H9 (cell line): ENCODE results near the gene MXD4. TPM values are rescaled to one million over a fixed set of nuclear protein-coding genes. Genes with fewer than 3 reads are reported as not detected.

ENCODE experiments used
- DNase-seq: peaks from one replicate; pipeline ENCODE4 v3.0.0-alpha.2; 2017
- H2AFZ ChIP-seq: one replicate; pipeline ENCODE4 v1.6.1; 2013; ENCODE audit warnings: mild to moderate bottlenecking, low read length, control low read depth, moderate library complexity
- H2AK5ac ChIP-seq: 2 replicates; pipeline ENCODE4 v1.6.1; 2013; ENCODE audit warnings: low read length, control low read depth, mixed read lengths; ENCODE audit not compliant: insufficient read length
- H2BK120ac ChIP-seq: one replicate; pipeline ENCODE4 v1.6.1; 2013; ENCODE audit warnings: low read depth, mild to moderate bottlenecking, low read length, control low read depth, inconsistent platforms; ENCODE audit not compliant: poor library complexity, severe bottlenecking
- H2BK12ac ChIP-seq: 2 replicates; pipeline ENCODE4 v1.6.1; 2013; ENCODE audit warnings: low read length, control low read depth, mixed read lengths, low read depth; ENCODE audit not compliant: insufficient read length
- H2BK15ac ChIP-seq: 2 replicates; pipeline ENCODE4 v1.6.1; 2013; ENCODE audit warnings: low read depth, low read length, control low read depth
- H2BK20ac ChIP-seq: one replicate; pipeline ENCODE4 v1.6.1; 2013; ENCODE audit warnings: low read depth, mild to moderate bottlenecking, low read length, control low read depth, inconsistent platforms; ENCODE audit not compliant: poor library complexity, severe bottlenecking
- H2BK5ac ChIP-seq: 2 replicates; pipeline ENCODE4 v1.6.1; 2013; ENCODE audit warnings: low read length, control low read depth, mixed read lengths; ENCODE audit not compliant: insufficient read length
- H3K14ac ChIP-seq: 2 replicates; pipeline ENCODE4 v1.6.1; 2013; ENCODE audit warnings: low read length, control low read depth; ENCODE audit not compliant: insufficient read depth
- H3K18ac ChIP-seq: 2 replicates; pipeline ENCODE4 v1.6.1; 2013; ENCODE audit warnings: low read depth, mild to moderate bottlenecking, mixed read lengths, low read length, control low read depth; ENCODE audit not compliant: insufficient read length
- H3K23ac ChIP-seq: 2 replicates; pipeline ENCODE4 v1.6.1; 2013; ENCODE audit warnings: low read length, control low read depth, mixed read lengths, low read depth; ENCODE audit not compliant: insufficient read length
- H3K23me2 ChIP-seq: 2 replicates; pipeline ENCODE4 v1.6.1; 2013; ENCODE audit warnings: low read depth, mild to moderate bottlenecking, mixed read lengths, low read length, control low read depth; ENCODE audit not compliant: insufficient read length, poor library complexity, severe bottlenecking
- H3K27ac ChIP-seq: 2 replicates; pipeline ENCODE4 v1.5.1; 2013; ENCODE audit warnings: low read length, control low read depth, mixed read lengths, low read depth; ENCODE audit not compliant: insufficient read length
- H3K27me3 ChIP-seq: 2 replicates; pipeline ENCODE4 v1.6.1; 2013; ENCODE audit warnings: low read length, control low read depth, inconsistent platforms; ENCODE audit not compliant: insufficient read depth
- H3K4ac ChIP-seq: 2 replicates; pipeline ENCODE4 v1.6.1; 2013; ENCODE audit warnings: low read depth, mild to moderate bottlenecking, control low read depth, inconsistent platforms, low read length, moderate library complexity
- H3K4me1 ChIP-seq: 2 replicates; pipeline ENCODE4 v1.6.1; 2013; ENCODE audit warnings: low read length, control low read depth, inconsistent platforms; ENCODE audit not compliant: insufficient read depth
- H3K4me2 ChIP-seq: 2 replicates; pipeline ENCODE4 v1.6.1; 2013; ENCODE audit warnings: low read length, control low read depth, mixed read lengths; ENCODE audit not compliant: insufficient read length, insufficient read depth
- H3K56ac ChIP-seq: 2 replicates; pipeline ENCODE4 v1.6.1; 2013; ENCODE audit warnings: low read depth, mild to moderate bottlenecking, mixed read lengths, low read length, control low read depth; ENCODE audit not compliant: insufficient read length
- H3K79me1 ChIP-seq: 2 replicates; pipeline ENCODE4 v1.6.1; 2013; ENCODE audit warnings: low read depth, mild to moderate bottlenecking, moderate library complexity, low read length, control low read depth, inconsistent platforms; ENCODE audit not compliant: insufficient read depth, poor library complexity, severe bottlenecking
- H3K79me2 ChIP-seq: 2 replicates; pipeline ENCODE4 v1.6.1; 2013; ENCODE audit warnings: low read length, control low read depth, inconsistent platforms; ENCODE audit not compliant: insufficient read depth
- H3K9ac ChIP-seq: 2 replicates; pipeline ENCODE4 v1.6.1; 2013; ENCODE audit warnings: low read length, control low read depth, mixed read lengths; ENCODE audit not compliant: insufficient read length; ENCODE audit errors: extremely low read depth
- H3K9me3 ChIP-seq: one replicate; pipeline ENCODE4 v1.6.1; 2013; ENCODE audit warnings: low read depth, low read length, inconsistent platforms; ENCODE audit not compliant: control insufficient read depth
- H3T11ph ChIP-seq: one replicate; pipeline ENCODE4 v1.6.1; 2013; ENCODE audit warnings: mild to moderate bottlenecking, low read length, control low read depth, inconsistent platforms
- H4K20me1 ChIP-seq: one replicate; pipeline ENCODE4 v1.6.1; 2013; ENCODE audit not compliant: control insufficient read depth, insufficient read length, insufficient read depth
- H4K5ac ChIP-seq: 2 replicates; pipeline ENCODE4 v1.6.1; 2013; ENCODE audit warnings: low read depth, mild to moderate bottlenecking, mixed read lengths, low read length, control low read depth; ENCODE audit not compliant: insufficient read length
- H4K8ac ChIP-seq: replicated peaks from 2 replicates; pipeline ENCODE4 v1.6.1; 2013; ENCODE audit warnings: low read length, control low read depth, mixed read lengths, low read depth; ENCODE audit not compliant: insufficient read length
- H4K91ac ChIP-seq: 2 replicates; pipeline ENCODE4 v1.6.1; 2013; ENCODE audit warnings: low read depth, mild to moderate bottlenecking, moderate library complexity, mixed read lengths, low read length, control low read depth; ENCODE audit not compliant: insufficient read length
- H3K27ac Mint-ChIP-seq, 3 experiments: 2 replicates in 2 of 3; 3 replicates in 1 of 3; pipeline ENCODE4 v1.8.0; 2020 to 2021; ENCODE audit warnings: mixed read lengths in 3 of 3, mild to moderate bottlenecking in 1 of 3, moderate library complexity in 1 of 3
- H3K27me3 Mint-ChIP-seq: 2 replicates; pipeline ENCODE4 v1.8.0; 2021; ENCODE audit warnings: low read depth, mild to moderate bottlenecking, moderate library complexity, mixed read lengths
- H3K36me3 Mint-ChIP-seq, 3 experiments: 2 replicates in 2 of 3; 3 replicates in 1 of 3; pipeline ENCODE4 v1.8.0; 2020 to 2021; ENCODE audit warnings: low read depth in 3 of 3, mixed read lengths in 3 of 3; ENCODE audit not compliant: insufficient read depth in 1 of 3
- H3K4me1 Mint-ChIP-seq, 2 experiments: 2 replicates each; pipeline ENCODE4 v1.8.0; 2020; ENCODE audit warnings: mixed read lengths in 2 of 2
- H3K4me3 Mint-ChIP-seq, 2 experiments: 2 replicates in 1 of 2; 3 replicates in 1 of 2; pipeline ENCODE4 v1.8.0; 2020 to 2021; ENCODE audit warnings: mild to moderate bottlenecking in 2 of 2, mixed read lengths in 2 of 2, moderate library complexity in 1 of 2
- H3K9me3 Mint-ChIP-seq, 2 experiments: 2 replicates in 1 of 2; 3 replicates in 1 of 2; pipeline ENCODE4 v1.8.0; 2020; ENCODE audit warnings: mild to moderate bottlenecking in 2 of 2, mixed read lengths in 2 of 2, moderate library complexity in 1 of 2
- CTCF ChIP-seq: fragments of 200-600 bp; sonication (generic); conservative IDR thresholded peaks from 3 replicates; pipeline ENCODE4 v1.8.0; 2021; ENCODE audit warnings: antibody characterized with exemption, mild to moderate bottlenecking
- WGBS: extraction: QIAGEN DNeasy Blood & Tissue Kit; methylation state at CpG from one replicate; pipeline ENCODE4 v1.1.7; 2013; ENCODE audit warnings: missing lambda C conversion rate, low lambda C conversion rate, mixed read lengths; ENCODE audit not compliant: insufficient read length; ENCODE audit errors: extremely low coverage; 5-methylcytosine and 5-hydroxymethylcytosine counted together
- total RNA-seq: library from RNA; stranded (reverse); gene quantifications from 2 replicates; pipeline ENCODE4 v1.2.1, GENCODE V29; 2021

The MXD4 gene
- total RNA-seq, 1 experiment from 2014 or later: 24.1 TPM

DNA sequence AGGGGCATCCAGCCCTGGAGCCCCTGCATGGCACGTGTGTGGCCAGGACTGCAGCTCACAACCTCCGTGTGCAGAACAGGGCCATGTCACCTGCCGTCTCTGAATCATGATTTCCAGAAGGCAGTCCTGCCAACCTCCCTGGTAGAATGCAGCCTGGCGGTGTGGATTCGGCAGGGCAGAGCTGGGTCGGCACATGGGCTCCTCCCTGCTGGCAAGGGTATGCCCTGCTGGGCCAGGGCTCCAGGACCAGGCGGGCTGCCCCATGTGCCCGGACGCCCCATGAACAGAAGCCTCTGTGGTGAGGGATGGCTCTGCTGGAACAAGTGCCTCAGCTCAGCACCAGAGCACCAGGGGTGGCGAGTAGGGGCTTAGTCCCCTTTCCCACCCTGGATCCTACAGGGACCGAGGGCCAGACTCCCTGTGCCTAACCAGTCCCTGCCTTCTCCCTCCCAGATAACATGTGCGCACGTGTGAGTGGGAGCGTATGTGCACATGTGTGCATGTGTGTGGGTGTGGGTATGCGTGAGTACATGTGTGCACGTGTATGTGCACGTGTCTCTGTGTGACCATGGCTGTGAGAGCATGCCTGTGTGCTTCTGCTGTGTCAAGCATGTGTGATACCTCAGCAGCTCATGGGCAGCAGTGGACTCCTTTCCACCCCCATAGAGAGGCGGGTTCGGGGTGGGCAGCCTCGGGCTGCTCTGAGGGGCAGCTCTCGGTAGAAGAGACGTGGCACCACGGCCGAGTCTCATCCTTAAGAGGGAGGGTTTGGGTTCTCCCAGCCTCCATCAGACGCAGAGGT, 10.3 kb upstream of the MXD4 start:
- peak overlapping the region in 1 of 3 experiments; percentile 79; a peak in 2 of 7 replicates for H3K27ac Mint-ChIP-seq
- TF ChIP-seq CTCF: no peak
- H4K91ac ChIP-seq: no peak overlapping the region

More for the DNA sequence above, 10.3 kb upstream of the MXD4 start:
- Histone ChIP-seq H3K4ac (no peak overlapping the region), H3K23me2 (no peaks in the 10 kb centered on the region), H3K23ac (no peak overlapping the region), H3T11ph (no peak overlapping the region), H3K14ac (peak overlapping the region; percentile 16; the same call in 1 of the 2 replicates), H3K56ac (no peak overlapping the region), H3K9ac (no peak overlapping the region), H3K79me2 (no peaks in the 10 kb centered on the region), H2BK20ac (no peak overlapping the region), H2BK120ac (no peak overlapping the region), H3K27me3 (no peaks in the 10 kb centered on the region), H3K4me1 (no peaks in the 10 kb centered on the region), H2AK5ac (no peak overlapping the region), H4K20me1 (no peaks in the 10 kb centered on the region), H2BK12ac (no peak overlapping the region), H3K18ac (peak overlapping the region; percentile 13), H3K9me3 (no peaks in the 10 kb centered on the region), H3K79me1 (no peaks in the 10 kb centered on the region), H4K5ac (no peak overlapping the region), H4K8ac (peak overlapping the region; percentile 8), H3K4me2 (no peak overlapping the region), H2AFZ (no peak overlapping the region), H2BK15ac (no peak overlapping the region), H2BK5ac (no peak overlapping the region), H3K27ac (no peak overlapping the region)
- Mint-ChIP-seq H3K4me3 (no peak overlapping the region), H3K4me1 (peaks cover 4 to 11% of the 10 kb centered on the region in 2 experiments; a peak in 3 of 4 replicates), H3K27me3 (peaks cover 2% of the 10 kb centered on the region; the same call in 1 of the 2 replicates), H3K36me3 (no peaks in the 10 kb centered on the region), H3K9me3 (no peaks in the 10 kb centered on the region)
- WGBS: no CpG with 5 or more reads among the region's 25 CpGs
- DNase-seq: no peak
